Neural cell (in vitro differentiated cells): Measurements from ENCODE around the gene FAM83F. TPM values are rescaled to one million over a fixed set of nuclear protein-coding genes. Genes with fewer than 3 reads are reported as not detected.

Experiments
- H2AFZ ChIP-seq: fragments of 200-600, 300-800 bp; sonication (generic), shearing (Covaris generic); 2 replicates; pipeline ENCODE4 v1.6.0; 2014; ENCODE audit warnings: low read depth, mild to moderate bottlenecking, antibody characterized with exemption, low read length, moderate library complexity
- H3F3A ChIP-seq: fragments of 200-600 bp; shearing (Covaris generic); 2 replicates; pipeline ENCODE4 v1.6.1; 2016; ENCODE audit warnings: mild to moderate bottlenecking, moderate library complexity, mixed read lengths, antibody characterized with exemption, low read length; ENCODE audit not compliant: insufficient read depth, poor library complexity, severe bottlenecking
- H3K27ac ChIP-seq: fragments of 200-600, 300-800 bp; sonication (generic), shearing (Covaris generic); 2 replicates; pipeline ENCODE4 v1.5.1; 2014; ENCODE audit warnings: mild to moderate bottlenecking, low read length, moderate library complexity
- H3K27me3 ChIP-seq: fragments of 300-800, 200-600 bp; sonication (generic), shearing (Covaris generic); 2 replicates; pipeline ENCODE4 v1.6.0; 2014; ENCODE audit warnings: mild to moderate bottlenecking, low read depth, low read length, moderate library complexity; ENCODE audit not compliant: insufficient read depth
- H3K36me3 ChIP-seq: fragments of 300-800, 200-600 bp; sonication (generic), shearing (Covaris generic); 2 replicates; pipeline ENCODE4 v1.5.1; 2014; ENCODE audit warnings: mild to moderate bottlenecking, antibody characterized with exemption, low read length, moderate library complexity; ENCODE audit not compliant: insufficient read depth
- H3K4me2 ChIP-seq: fragments of 300-800, 200-600 bp; sonication (generic), shearing (Covaris generic); 2 replicates; pipeline ENCODE4 v1.6.0; 2014; ENCODE audit warnings: mild to moderate bottlenecking, low read length
- H3K4me3 ChIP-seq: fragments of 300-800, 200-600 bp; sonication (generic), shearing (Covaris generic); 2 replicates; pipeline ENCODE4 v1.5.1; 2014; ENCODE audit warnings: mild to moderate bottlenecking, low read length, moderate library complexity
- H3K79me2 ChIP-seq: fragments of 200-600 bp; shearing (Covaris generic); replicated peaks from 2 replicates; pipeline ENCODE4 v1.6.0; 2014; ENCODE audit warnings: mild to moderate bottlenecking, low read length, moderate library complexity; ENCODE audit not compliant: insufficient read depth
- H3K9ac ChIP-seq: fragments of 300-800, 200-600 bp; sonication (generic), shearing (Covaris generic); 2 replicates; pipeline ENCODE4 v1.6.1; 2016; ENCODE audit warnings: mild to moderate bottlenecking, low read length, mixed read lengths
- H3K9me2 ChIP-seq: fragments of 200-600 bp; shearing (Covaris generic); 2 replicates; pipeline ENCODE4 v1.6.1; 2016; ENCODE audit warnings: mild to moderate bottlenecking, low read length, mixed read lengths; ENCODE audit not compliant: insufficient read depth
- H3K9me3 ChIP-seq: fragments of 200-600, 300-800 bp; sonication (generic), shearing (Covaris generic); 2 replicates; pipeline ENCODE4 v1.6.1; 2016; ENCODE audit warnings: mild to moderate bottlenecking, mixed run types, low read length, moderate library complexity, mixed read lengths
- H4K20me1 ChIP-seq: fragments of 200-600 bp; shearing (Covaris generic); 2 replicates; pipeline ENCODE4 v1.6.1; 2016; ENCODE audit warnings: mild to moderate bottlenecking, mixed run types; ENCODE audit not compliant: insufficient read depth
- CTCF ChIP-seq: fragments of 450-650 bp; IDR thresholded peaks from 2 replicates; pipeline ENCODE4 v1.5.1; 2014; ENCODE audit warnings: antibody characterized with exemption, mild to moderate bottlenecking, moderate library complexity; ENCODE audit not compliant: poor library complexity, severe bottlenecking
- EP300 ChIP-seq: fragments of 450-650 bp; conservative IDR thresholded peaks from 2 replicates; pipeline ENCODE4 v1.6.1; 2014; ENCODE audit warnings: antibody characterized with exemption, mild to moderate bottlenecking, moderate library complexity; ENCODE audit not compliant: poor library complexity, severe bottlenecking
- EZH2 ChIP-seq: fragments of 200-600, 300-800 bp; shearing (Covaris generic), sonication (generic); IDR thresholded peaks from 2 replicates; pipeline ENCODE4 v1.6.1; 2014; ENCODE audit warnings: antibody characterized with exemption, low read length, borderline replicate concordance, mild to moderate bottlenecking; ENCODE audit not compliant: insufficient read depth, poor library complexity, severe bottlenecking
- MXI1 ChIP-seq: fragments of 450-650 bp; conservative IDR thresholded peaks from 2 replicates; pipeline ENCODE4 v1.6.1; 2014; ENCODE audit warnings: antibody characterized with exemption, mild to moderate bottlenecking; ENCODE audit not compliant: poor library complexity, severe bottlenecking
- POLR2AphosphoS5 ChIP-seq: IDR thresholded peaks from 2 replicates; pipeline ENCODE4 v1.6.1; 2012
- RAD21 ChIP-seq: fragments of 450-650 bp; conservative IDR thresholded peaks from 2 replicates; pipeline ENCODE4 v1.6.1; 2014; ENCODE audit warnings: antibody characterized with exemption, mild to moderate bottlenecking, moderate library complexity
- SMC3 ChIP-seq: fragments of 450-650 bp; conservative IDR thresholded peaks from 2 replicates; pipeline ENCODE4 v1.6.1; 2014; ENCODE audit warnings: antibody characterized with exemption, mild to moderate bottlenecking, moderate library complexity; ENCODE audit not compliant: poor library complexity
- polyA plus RNA-seq: library from polyadenylated mRNA; depleted of rRNA; stranded (reverse); fragments of >200 nt; gene quantifications from 2 replicates; pipeline ENCODE4 v1.2.3, GENCODE V29; 2014
- TF ChIP-seq, protein P1 (sequence below): IDR thresholded peaks from 2 replicates; pipeline ENCODE4 v1.6.1; 2012; ENCODE audit warnings: borderline replicate concordance

The FAM83F gene
- polyA plus RNA-seq, 1 donor from 2014 or later = 0.42 TPM

DNA sequence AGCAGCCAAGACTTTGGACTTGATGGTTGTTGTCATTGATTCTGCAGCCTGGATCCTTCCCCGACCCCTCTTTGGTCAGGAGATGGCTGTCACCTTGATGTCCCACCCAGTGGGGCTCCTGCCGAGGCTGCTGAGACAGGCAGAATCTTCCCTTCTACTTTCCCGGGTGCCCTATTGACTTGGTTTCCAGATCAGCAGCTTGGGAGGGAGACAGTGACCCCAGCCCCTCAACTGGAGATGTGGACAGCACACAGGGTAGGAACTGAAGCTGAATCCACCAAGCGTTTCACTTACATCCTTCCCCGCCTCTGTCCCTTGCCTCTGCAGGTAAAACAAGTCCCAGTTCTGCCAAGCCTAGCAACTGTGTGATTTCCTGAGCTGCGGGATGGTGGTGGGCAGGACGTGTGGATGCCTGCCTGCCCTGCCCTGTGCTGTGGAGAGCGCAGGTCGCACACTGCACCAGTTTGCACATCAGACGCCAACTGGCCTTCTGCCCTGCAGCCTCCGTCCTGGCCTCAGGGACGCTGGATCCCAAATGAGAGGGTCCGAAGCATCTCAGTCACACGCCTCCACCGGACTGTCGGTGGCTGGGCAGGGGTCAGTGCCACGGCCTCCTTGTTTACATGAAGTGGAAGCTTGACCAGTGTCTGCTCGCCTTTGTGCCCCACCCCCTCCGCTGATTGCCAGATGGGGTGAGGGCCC is 34.6 kb downstream of the FAM83F start:
- no peak overlapping the region for H3K4me3 ChIP-seq
- H3K36me3 ChIP-seq = no peaks in the 10 kb centered on the region
- TF ChIP-seq RAD21 = no peak
- no peak for TF ChIP-seq SMC3
- TF ChIP-seq EZH2 = no peak
- TF ChIP-seq MXI1 = no peak
- no peak for TF ChIP-seq CTCF
- no peaks in the 10 kb centered on the region for H3K9me2 ChIP-seq
- no peaks in the 10 kb centered on the region for H3K79me2 ChIP-seq
- no peak overlapping the region for H3K27ac ChIP-seq
- H3K27me3 ChIP-seq = no peaks in the 10 kb centered on the region
- no peaks in the 10 kb centered on the region for H3K9me3 ChIP-seq
- no peak overlapping the region for H3K4me2 ChIP-seq
- no peaks in the 10 kb centered on the region for H3F3A ChIP-seq
- H3K9ac ChIP-seq = no peak overlapping the region
- H4K20me1 ChIP-seq = no peaks in the 10 kb centered on the region
- no peak overlapping the region for H2AFZ ChIP-seq

DNA sequence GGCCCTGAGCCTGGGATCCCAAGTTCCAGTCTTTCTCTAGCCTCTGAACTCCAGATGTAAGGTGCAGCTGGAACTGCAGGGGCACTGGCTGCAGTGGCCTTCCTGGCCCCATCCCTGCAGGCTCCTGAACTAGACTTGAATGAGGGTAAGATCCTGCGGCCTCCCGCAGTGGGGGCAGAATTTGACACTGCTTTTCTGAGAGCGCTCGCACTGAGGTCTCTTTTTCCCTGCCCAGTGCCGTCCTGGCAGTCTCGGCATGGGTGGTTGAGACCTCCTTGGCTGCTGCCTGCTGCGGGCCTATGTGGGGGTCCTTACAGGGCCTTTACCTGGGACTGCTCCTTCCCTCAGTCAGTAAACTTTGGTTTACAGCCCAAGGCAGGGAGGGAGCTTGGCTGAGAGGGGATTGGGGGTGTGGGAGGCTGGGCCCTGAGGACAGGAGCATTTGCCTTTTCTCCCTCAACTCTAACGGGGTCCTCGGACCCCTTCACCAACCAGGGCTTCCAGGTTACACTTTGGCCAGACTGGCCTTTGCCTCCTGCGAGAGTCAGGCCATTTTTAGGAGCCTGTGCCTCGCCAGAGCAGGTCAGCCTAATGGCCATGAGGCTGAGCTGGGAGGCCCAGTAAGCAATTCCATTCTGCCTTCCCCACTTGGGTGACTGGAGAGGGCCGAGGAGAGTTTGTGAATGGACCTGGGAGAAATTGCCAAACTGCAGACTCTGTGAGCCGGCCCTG is 35.4 kb downstream of the FAM83F start:
- H3K4me3 ChIP-seq = no peak overlapping the region
- H2AFZ ChIP-seq = no peak overlapping the region
- no peaks in the 10 kb centered on the region for H3K9me2 ChIP-seq
- H3K27ac ChIP-seq = no peak overlapping the region
- no peaks in the 10 kb centered on the region for H3K79me2 ChIP-seq
- H3F3A ChIP-seq = no peaks in the 10 kb centered on the region
- H4K20me1 ChIP-seq = no peaks in the 10 kb centered on the region
- H3K27me3 ChIP-seq = no peaks in the 10 kb centered on the region
- H3K9ac ChIP-seq = no peak overlapping the region
- no peaks in the 10 kb centered on the region for H3K9me3 ChIP-seq
- H3K4me2 ChIP-seq = no peak overlapping the region
- TF ChIP-seq POLR2AphosphoS5 (no peak), EZH2 (no peak), EP300 (no peak), CTCF (no peak), MXI1 (no peak), SMC3 (no peak)
- TF ChIP-seq, protein P1, sequence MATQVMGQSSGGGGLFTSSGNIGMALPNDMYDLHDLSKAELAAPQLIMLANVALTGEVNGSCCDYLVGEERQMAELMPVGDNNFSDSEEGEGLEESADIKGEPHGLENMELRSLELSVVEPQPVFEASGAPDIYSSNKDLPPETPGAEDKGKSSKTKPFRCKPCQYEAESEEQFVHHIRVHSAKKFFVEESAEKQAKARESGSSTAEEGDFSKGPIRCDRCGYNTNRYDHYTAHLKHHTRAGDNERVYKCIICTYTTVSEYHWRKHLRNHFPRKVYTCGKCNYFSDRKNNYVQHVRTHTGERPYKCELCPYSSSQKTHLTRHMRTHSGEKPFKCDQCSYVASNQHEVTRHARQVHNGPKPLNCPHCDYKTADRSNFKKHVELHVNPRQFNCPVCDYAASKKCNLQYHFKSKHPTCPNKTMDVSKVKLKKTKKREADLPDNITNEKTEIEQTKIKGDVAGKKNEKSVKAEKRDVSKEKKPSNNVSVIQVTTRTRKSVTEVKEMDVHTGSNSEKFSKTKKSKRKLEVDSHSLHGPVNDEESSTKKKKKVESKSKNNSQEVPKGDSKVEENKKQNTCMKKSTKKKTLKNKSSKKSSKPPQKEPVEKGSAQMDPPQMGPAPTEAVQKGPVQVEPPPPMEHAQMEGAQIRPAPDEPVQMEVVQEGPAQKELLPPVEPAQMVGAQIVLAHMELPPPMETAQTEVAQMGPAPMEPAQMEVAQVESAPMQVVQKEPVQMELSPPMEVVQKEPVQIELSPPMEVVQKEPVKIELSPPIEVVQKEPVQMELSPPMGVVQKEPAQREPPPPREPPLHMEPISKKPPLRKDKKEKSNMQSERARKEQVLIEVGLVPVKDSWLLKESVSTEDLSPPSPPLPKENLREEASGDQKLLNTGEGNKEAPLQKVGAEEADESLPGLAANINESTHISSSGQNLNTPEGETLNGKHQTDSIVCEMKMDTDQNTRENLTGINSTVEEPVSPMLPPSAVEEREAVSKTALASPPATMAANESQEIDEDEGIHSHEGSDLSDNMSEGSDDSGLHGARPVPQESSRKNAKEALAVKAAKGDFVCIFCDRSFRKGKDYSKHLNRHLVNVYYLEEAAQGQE = no peak
- H3K36me3 ChIP-seq = no peaks in the 10 kb centered on the region
